HG02970 (cell line): ENCODE data around the gene SEMA5A.

ENCODE experiments used
- ATAC-seq: cut with Tn5 transposase; IDR thresholded peaks from one replicate; pipeline ENCODE4 v1.9.1; 2021; ENCODE audit warnings: mild to moderate bottlenecking, moderate library complexity, moderate number of reproducible peaks; ENCODE audit not compliant: unreplicated experiment, low FRiP score

The SEMA5A gene

GRCh38 chr5:9099689-9100088 lies 446.2 kb downstream of the SEMA5A start:
- ATAC-seq = no peak

- ATAC-seq = no peak
Measured at GRCh38 chr5:9098990-9099389, 446.9 kb downstream of the SEMA5A start.

- ATAC-seq = no peak
Measured at GRCh38 chr5:9094582-9094981, 451.3 kb downstream of the SEMA5A start.

- ATAC-seq = no peak
Measured at GRCh38 chr5:9091896-9092662, 453.8 kb downstream of the SEMA5A start.

- no peak for ATAC-seq
Measured at GRCh38 chr5:9090381-9091026, 455.4 kb downstream of the SEMA5A start.

GRCh38 chr5:9089893-9090292 lies 456.0 kb downstream of the SEMA5A start:
- no peak for ATAC-seq

- ATAC-seq = no peak
Measured at GRCh38 chr5:9082996-9083395, 462.9 kb downstream of the SEMA5A start.

- no peak for ATAC-seq
Measured at GRCh38 chr5:9072701-9073100, 473.2 kb downstream of the SEMA5A start.

- no peak for ATAC-seq
Measured at GRCh38 chr5:9071524-9071923, 474.4 kb downstream of the SEMA5A start.

GRCh38 chr5:9071074-9071473 lies 474.8 kb downstream of the SEMA5A start:
- no peak for ATAC-seq

- no peak for ATAC-seq
Measured at GRCh38 chr5:9069650-9070049, 476.2 kb downstream of the SEMA5A start.

GRCh38 chr5:9067154-9067553 lies 478.7 kb downstream of the SEMA5A start:
- ATAC-seq = no peak

GRCh38 chr5:9066349-9066748 lies 479.5 kb downstream of the SEMA5A start:
- no peak for ATAC-seq

GRCh38 chr5:9063615-9064245 lies 482.1 kb downstream of the SEMA5A start:
- no peak for ATAC-seq

GRCh38 chr5:9062873-9063272 lies 483.0 kb downstream of the SEMA5A start:
- ATAC-seq = no peak

- no peak for ATAC-seq
Measured at GRCh38 chr5:9059920-9060691, 485.8 kb downstream of the SEMA5A start.

- ATAC-seq = no peak
Measured at GRCh38 chr5:9058666-9059065, 487.2 kb downstream of the SEMA5A start.

- ATAC-seq = no peak
Measured at GRCh38 chr5:9058161-9058560, 487.7 kb downstream of the SEMA5A start.

- ATAC-seq = no peak
Measured at GRCh38 chr5:9057406-9058000, 488.4 kb downstream of the SEMA5A start.

- no peak for ATAC-seq
Measured at GRCh38 chr5:9056046-9056445, 489.8 kb downstream of the SEMA5A start.
